T-helper 2 cell (primary cell): ENCODE measurements around the gene TSR1.

ENCODE experiments used
- DNase-seq, 5 experiments: peaks; one replicate each; pipeline versions ENCODE4 v3.0.0 to v3.0.0-alpha.2; 2012 to 2022
- total RNA-seq, 2 donors: gene quantifications; one replicate each; lab custom pipeline; 2026; lab: John Stamatoyannopoulos, UW

Gene TSR1
- 48.9 to 60.8 reads per million in 2 donors for total RNA-seq

GRCh38 chr17:2336215-2336851 lies at the start of gene TSR1:
TSS of gene TSR1 (minus strand) at chr17:2336457. CDS start at chr17:2336427, 30 bp downstream.
- peak; percentile 76 to 91 (median 84) for DNase-seq

- DNase-seq, result no peak
These were observed 49.3 kb upstream of the TSR1 start for GRCh38 chr17:2385240-2386210.

GRCh38 chr17:2384439-2385127 lies 48.3 kb upstream of the TSR1 start:
- DNase-seq, result no peak

- no peak for DNase-seq
These were observed 47.4 kb upstream of the TSR1 start for GRCh38 chr17:2383628-2384167.

DNA sequence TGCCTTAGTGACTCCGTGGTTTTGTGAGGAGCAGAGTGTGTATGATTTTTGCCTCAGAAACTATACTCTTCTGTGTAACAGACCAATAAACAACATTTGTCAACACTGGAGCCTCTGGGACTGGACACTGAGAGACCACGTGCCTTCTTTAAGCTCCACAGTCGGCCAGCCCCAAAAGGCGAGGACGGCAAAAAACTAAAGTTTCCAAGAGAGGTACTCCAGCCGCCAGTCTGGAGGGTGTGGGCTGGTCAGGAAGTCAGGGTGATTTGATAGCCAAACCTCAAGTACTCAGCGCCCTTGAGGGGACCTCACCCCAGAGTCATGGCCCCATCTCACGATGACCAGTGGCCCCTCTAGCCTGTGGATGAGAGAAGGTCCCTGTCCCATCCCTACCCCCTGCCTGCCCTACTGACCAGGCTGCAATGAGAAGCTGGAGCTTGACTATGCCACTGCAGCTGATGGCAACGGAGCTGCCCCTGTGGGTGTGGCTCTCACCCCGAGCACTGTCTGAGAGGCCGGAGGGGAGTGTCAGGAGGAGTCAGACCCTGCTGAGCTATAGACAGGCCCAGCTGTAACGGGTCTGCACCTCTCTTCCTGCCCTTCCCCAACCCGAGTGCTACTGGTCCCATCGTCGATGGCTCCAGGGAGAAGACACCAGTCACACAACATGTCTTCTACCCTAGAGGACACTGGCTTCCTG lies 44.8 kb upstream of the TSR1 start:
- DNase-seq, result no peak

DNA sequence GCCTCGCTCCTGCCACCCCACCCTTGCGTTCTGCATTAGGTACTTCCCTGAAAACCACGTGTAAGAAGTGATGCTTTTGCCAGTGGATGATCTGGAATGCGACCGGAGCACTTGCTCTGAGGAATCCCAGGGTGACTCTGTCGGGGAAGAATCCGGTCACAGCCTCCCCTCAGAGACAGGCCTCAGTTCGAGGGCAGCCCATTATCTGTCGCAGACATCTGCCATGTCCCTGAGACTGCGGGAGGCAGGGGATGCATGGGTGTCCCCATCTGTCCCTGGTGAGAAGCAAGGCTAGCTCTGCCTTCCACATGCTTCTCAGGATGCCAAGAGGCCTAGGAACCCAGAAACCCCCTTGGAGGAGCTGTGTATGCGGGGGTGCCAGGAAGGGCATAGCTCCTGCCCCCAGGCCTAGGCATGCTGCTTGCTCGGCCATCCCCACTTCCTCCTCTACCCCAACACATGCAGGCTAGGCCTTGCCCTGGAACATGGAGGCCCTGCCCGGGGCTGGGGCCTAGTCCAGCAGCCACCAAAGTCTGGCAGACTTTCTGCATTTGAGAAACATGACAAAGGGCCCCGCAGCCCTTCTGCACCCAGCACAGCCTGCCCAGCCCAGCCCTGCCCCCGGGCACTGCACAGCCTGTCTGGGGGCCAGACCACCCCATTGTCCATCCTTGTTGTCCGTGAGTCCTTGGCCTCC lies 44.1 kb upstream of the TSR1 start:
- no peak for DNase-seq

DNA sequence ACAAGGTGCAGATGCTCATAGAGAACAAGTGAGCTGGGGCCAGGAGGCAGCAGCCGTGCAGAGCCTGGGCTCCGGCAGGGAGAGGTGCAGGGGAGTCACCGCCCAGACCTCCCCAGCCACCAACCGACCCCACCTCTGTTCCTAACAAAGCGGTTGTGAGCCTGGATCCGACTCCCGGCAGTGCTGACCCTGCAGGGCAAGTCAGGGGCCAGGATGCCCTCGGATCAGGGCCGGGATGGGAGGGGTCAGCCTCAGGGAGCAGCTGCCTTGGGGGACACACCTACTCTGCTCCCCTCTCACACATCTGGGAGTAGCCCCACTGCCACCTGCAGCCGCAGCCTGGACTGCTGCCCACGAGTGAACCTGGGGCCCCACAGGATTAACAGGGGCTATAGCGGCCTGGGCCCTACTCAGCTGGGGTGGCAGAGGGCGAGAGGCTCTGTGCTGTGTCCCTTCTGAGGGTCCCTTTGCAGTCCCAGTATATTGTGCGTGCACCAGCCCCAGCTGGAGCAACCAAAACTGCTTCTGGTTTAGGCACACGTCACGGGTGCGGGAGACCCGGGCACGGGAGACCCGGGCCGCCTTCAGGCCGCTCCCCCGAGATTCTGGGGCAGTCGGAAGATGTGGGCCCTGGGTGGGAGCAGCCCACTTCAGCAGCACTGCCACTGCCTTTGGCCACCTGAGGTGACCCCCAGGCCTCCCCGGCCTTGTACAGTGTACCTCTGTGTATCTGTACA lies 43.4 kb upstream of the TSR1 start:
- DNase-seq, result no peak

DNA sequence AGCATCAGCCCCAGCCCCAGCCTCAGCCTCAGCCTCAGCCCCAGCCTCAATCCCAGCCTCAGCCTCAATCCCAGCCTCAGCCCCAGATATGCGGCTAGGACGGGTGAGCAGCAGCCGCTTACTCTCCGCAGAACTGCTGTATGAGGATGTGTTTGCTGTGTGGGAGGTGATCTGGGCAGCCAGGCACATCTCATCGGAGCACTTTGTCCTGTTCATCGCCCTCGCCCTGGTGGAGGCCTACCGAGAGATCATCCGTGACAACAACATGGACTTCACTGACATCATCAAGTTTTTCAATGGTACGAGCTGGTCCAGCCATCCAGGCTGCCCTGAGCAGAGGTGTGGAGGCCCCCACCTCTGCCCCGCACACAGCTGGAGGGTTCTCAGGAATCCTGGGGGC lies 42.6 kb upstream of the TSR1 start:
- no peak for DNase-seq

DNA sequence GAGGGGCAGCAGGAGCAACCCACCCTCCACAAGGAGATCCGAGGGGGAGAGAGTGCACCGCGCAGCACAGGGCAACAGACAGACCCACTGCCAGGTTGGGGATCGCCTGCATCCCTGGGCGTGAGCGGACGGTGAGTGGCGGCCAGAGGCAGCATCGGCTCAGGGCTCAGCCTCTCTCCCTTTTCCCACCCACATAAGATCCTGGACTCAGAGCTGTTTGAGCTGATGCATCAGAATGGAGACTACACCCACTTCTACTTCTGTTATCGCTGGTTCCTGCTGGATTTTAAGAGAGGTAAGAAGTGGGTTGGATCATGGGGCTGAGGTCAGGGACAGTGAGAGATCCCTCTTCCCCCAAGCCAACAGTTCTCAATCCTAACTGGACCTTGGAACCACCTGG lies 41.4 kb upstream of the TSR1 start:
- DNase-seq, result no peak

- no peak for DNase-seq
These were observed 39.9 kb upstream of the TSR1 start for GRCh38 chr17:2376107-2376506.

DNA sequence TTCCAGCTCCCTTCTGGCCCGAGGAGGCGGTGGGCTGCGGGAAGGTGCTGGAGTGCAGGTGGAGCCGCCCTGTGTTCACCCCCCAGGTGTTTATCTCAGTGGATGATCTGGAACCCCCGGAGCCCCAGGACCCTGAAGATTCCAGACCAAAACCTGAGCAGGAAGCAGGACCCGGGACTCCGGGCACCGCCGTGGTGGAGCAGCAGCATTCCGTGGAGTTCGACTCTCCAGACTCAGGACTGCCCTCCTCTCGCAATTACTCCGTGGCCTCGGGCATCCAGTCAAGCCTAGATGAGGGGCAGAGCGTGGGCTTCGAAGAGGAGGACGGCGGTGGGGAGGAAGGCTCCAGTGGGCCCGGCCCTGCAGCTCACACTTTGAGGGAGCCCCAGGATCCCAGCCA lies 39.1 kb upstream of the TSR1 start:
- no peak for DNase-seq

DNA sequence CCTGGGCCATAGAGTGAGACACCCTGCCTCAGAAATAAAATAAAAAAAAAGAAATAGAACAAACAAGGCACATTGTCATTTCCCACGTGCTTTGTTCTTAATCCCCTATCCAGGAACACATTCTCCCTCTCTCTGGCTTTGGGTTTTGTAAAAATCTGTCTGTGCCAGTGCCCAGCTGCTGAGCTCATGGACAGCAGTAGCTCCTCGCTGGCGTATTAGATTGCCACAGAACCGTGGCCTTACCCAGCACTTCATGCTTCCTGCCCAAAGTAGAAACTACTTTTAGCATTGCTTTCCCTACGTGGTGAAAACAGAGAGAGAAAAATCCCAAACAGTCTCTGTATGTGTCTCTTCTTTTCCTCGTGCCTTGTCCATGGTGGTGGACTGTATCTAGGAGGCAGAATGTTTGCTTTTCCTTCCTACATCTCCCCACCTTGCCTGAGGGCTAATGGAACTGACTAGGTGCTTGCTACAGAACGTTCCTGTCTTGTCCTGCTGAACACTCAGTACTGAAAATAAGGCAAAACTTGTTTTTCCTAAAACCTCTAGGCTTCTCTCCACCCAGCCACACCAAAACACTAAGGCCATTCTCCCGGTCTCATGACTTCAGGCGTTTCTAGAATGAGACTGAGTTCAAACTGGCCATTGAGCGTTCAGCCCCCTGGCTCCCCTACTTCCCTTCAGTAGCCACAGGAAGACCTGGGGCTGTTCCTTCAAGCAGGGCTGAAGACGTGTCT lies 38.5 kb upstream of the TSR1 start:
- no peak for DNase-seq

DNA sequence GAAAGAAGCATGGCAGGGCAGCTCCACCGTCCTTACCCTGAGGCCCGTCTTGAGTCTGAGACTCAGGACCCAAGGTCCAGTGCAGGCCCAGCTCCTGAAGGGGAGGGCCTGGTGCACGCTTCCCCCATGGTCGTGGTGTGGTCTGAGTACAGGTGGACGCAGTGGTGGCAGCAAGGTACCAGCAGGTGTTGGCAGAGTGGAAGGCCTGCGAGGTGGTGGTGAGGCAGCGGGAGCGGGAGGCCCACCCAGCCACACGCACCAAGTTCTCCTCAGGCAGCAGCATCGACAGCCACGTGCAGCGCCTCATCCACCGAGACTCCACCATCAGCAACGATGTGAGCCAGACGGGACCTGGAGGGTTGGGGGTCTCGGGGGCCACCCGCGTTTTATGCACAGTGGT lies 36.9 kb upstream of the TSR1 start:
- DNase-seq, result no peak

GRCh38 chr17:2372681-2373080 lies 36.4 kb upstream of the TSR1 start:
- no peak for DNase-seq

DNA sequence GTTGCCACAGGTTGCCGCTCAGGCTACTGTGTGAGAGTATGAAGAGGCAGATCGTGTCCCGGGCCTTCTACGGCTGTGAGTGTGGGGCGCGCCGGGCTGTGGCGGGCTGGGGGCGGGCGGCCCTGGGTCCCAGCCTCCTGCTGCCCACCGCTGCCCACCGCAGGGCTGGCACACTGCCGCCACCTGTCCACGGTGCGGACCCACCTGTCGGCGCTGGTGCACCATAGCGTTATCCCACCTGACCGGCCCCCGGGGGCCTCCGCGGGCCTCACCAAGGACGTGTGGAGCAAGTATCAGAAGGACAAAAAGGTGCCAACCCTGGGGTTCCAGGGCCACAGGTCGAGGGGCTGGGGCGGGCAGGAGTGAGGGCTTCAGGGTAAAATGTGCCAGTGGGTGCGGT lies 35.9 kb upstream of the TSR1 start:
- DNase-seq, result no peak

- DNase-seq, result no peak
These were observed 35.2 kb upstream of the TSR1 start for GRCh38 chr17:2371183-2372130.

- no peak for DNase-seq
These were observed 33.9 kb upstream of the TSR1 start for GRCh38 chr17:2370211-2370589.

DNA sequence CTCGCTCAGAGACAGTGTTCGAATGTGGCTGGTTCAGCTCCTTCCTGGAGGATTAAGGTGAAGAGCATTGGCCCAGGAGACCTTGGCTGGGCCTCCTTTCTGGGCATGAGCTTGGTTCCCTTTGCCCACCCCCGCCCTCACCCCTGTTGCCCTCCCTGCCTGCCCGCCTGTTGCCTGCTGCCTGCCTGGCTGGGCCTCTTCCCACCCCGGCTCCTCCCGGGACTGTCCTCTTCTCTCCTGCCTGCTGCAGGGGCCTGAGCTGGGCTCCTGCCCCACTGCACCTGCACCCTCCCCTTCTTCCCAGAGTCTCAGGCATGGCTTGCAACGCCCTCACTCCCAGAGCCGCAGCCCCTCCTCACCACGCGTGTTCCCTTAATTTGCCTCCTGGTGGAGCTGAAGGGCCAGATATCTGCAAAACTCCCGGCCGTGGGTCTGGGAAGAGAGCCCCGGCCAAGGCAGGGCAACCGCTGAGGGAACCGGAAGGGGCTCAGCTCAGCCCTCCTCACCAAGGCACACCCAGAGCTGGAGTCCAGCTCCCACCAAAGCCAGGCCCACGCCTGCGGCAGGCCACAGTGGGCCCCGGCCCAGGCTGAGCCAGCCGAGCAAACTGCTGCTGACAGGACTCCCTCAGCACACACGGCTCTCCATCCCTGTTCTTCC lies 33.4 kb upstream of the TSR1 start:
- no peak for DNase-seq

DNA sequence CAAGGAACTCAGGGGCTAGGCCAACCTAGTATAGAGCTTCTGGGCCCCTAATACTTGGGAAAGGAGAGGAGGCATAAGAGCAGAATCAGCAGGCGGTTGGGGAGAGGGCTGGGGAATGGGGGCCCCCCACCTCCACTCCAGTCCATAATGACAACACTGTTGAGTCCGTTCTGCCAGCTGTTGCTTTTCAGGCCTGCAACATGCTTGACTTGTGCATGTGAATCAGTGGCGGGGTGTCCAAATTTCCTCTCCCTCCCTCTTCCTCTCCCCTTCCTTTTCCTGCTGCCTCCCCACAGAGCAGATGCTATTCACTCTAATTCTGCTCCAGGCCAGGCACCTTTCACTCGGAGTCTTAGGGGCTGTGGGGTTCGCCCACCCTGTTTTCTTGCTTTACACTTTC lies 32.8 kb upstream of the TSR1 start:
- DNase-seq, result no peak
